Measurements from ENCODE around the gene PHAF1. TPM values are rescaled to one million over a fixed set of nuclear protein-coding genes. Genes with fewer than 3 reads are reported as not detected.

The PHAF1 gene
- total RNA-seq, 5 donors from 2014 or later (not counting 1 experiment from before 2014, with no cell fraction given) = 19.4 to 23.0 (median 20.1) TPM

DNA sequence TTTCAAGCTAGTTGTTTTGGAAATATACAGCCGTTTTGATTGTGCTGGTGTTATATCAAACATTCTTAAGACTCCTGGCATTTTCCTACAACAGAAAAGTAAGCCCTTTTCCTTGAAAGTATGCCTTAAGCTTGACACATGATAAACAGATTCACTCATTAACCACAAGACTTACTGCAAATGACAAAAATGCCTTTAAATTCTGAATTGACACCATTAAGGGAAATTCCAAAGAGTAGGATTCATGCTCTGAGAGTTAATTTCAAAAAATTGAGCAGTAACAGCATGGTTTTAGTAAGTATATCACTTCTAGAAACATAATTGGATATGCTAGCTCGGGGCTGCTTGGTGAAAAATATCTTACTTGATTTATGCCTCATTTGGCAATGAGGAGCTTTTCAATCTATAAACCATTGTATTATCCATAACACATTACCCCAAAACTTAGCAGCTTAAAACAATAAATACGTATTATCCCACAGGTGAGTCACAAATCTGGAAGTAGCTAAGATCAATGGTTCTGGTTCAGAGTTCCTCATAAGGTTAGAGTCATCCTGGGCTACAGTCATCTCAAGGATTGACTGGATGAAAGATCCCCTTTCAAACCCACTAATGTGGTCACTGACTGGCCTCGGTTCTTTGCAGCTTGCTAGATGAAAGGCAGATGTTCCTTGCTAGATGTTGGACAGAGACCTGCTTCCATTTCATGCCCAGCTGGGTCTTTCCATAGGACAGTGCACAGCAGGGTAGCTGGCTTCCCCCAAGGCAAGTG is 8.2 kb upstream of the PHAF1 start:
- no peaks in the 10 kb centered on the region for H3K27me3 ChIP-seq (replicated peaks in 1 of 2; ENCODE audit: control insufficient read depth in 2 of 2, extremely low read depth in 1 of 2, insufficient read depth in 2 of 2, low read length in 1 of 2)
- DNase-seq (no peak), ATAC-seq (replicated peaks in 1 of 4) (no peak)
- H3K27ac ChIP-seq (ENCODE audit: low read length) = no peak overlapping the region
- H3K27me3 Mint-ChIP-seq = no peaks in the 10 kb centered on the region
- peaks cover 5% of the 10 kb centered on the region for H3K36me3 Mint-ChIP-seq
- peaks cover 0 to 4% of the 10 kb centered on the region in 2 donors for H3K36me3 ChIP-seq (ENCODE audit: control insufficient read depth in 2 of 2, extremely low read depth in 1 of 2, insufficient read depth in 1 of 2, low read length in 1 of 2)
- no peaks in the 10 kb centered on the region for H3K4me1 ChIP-seq (ENCODE audit: control insufficient read depth in 1 of 2, extremely low read depth in 1 of 2, insufficient read depth in 2 of 2, low read length in 2 of 2)
- H3K9me3 ChIP-seq = no peaks in the 10 kb centered on the region
- no peak overlapping the region for H3K4me3 ChIP-seq (ENCODE audit: control insufficient read depth in 1 of 2, extremely low read depth in 1 of 2, low read length in 1 of 2)
- 60% methylated on average over 1 of the region's 4 CpGs for WGBS (ENCODE audit: insufficient coverage)
- peaks cover 0 to 2% (median 0%) of the 10 kb centered on the region in 3 donors for H3K4me1 Mint-ChIP-seq
- H3K4me3 Mint-ChIP-seq = no peak overlapping the region
- ChIA-PET POLR2A (interaction anchor here in 1 of 2 donors (0.6 kb wide), 1 partner anchor 981 kb away, joined by 3 read pairs; no protein-coding TSS in a partner anchor), CTCF (interaction anchor here (0.6 to 3.5 kb wide), 8 partner anchors 14 to 688 kb away, joined by 3 to 12 read pairs (median 4); no protein-coding TSS in a partner anchor)
- no peak overlapping the region for H3K27ac Mint-ChIP-seq
- no peaks in the 10 kb centered on the region for H3K9me3 Mint-ChIP-seq

DNA sequence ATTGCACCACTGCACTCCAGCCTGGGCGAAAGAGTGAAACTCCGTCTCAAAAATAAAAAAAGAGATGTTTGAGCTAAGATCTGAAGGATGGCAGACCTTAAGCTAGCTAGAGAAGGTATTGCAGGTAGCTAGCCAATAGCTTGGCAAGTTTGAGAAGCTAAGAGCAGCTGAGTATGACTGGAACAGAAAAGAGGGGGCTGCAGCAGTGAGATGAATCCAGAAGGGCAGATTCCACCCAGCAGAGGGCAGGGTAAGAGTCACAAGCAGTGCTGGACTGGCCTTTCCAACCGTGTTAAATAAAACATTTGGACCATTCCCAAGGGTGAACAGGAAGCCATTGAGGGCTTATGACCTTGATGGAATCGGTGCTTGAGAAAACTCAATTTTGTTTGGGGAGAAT is 5.7 kb upstream of the PHAF1 start:
- peak in 1 of 4 experiments; percentile 43 for ATAC-seq (replicated peaks in 1 of 4)
- 100% methylated on average over 2 of the region's 4 CpGs for WGBS (ENCODE audit: insufficient coverage)
- H3K27me3 ChIP-seq (replicated peaks in 1 of 2; ENCODE audit: control insufficient read depth in 2 of 2, extremely low read depth in 1 of 2, insufficient read depth in 2 of 2, low read length in 1 of 2) = peaks cover 0 to under 1% of the 10 kb centered on the region in 2 experiments
- peak in 1 of 35 experiments; percentile 16 for DNase-seq
- Mint-ChIP-seq H3K4me3 (no peak overlapping the region), H3K4me1 (peaks cover 0 to 2% (median 0%) of the 10 kb centered on the region in 3 donors), H3K36me3 (peaks cover 5% of the 10 kb centered on the region), H3K27ac (peak overlapping the region in 1 of 2 donors; percentile 59), H3K27me3 (no peaks in the 10 kb centered on the region), H3K9me3 (no peaks in the 10 kb centered on the region)
- ChIA-PET POLR2A (interaction anchor here in 1 of 2 donors (0.6 kb wide), 1 partner anchor 49 kb away, joined by 5 read pairs; no protein-coding TSS in a partner anchor), CTCF (interaction anchor here (0.6 to 2.0 kb wide), 4 partner anchors 51 to 1603 kb away, joined by 3 to 8 read pairs (median 6); no protein-coding TSS in a partner anchor)
- no peaks in the 10 kb centered on the region for H3K9me3 ChIP-seq
- H3K4me1 ChIP-seq (ENCODE audit: control insufficient read depth in 1 of 2, extremely low read depth in 1 of 2, insufficient read depth in 2 of 2, low read length in 2 of 2) = peaks cover 0 to 2% of the 10 kb centered on the region in 2 experiments
- no peak overlapping the region for H3K27ac ChIP-seq (ENCODE audit: low read length)
- no peak overlapping the region for H3K4me3 ChIP-seq (ENCODE audit: control insufficient read depth in 1 of 2, extremely low read depth in 1 of 2, low read length in 1 of 2)
- peaks cover 0 to 4% of the 10 kb centered on the region in 2 donors for H3K36me3 ChIP-seq (ENCODE audit: control insufficient read depth in 2 of 2, extremely low read depth in 1 of 2, insufficient read depth in 1 of 2, low read length in 1 of 2)

DNA sequence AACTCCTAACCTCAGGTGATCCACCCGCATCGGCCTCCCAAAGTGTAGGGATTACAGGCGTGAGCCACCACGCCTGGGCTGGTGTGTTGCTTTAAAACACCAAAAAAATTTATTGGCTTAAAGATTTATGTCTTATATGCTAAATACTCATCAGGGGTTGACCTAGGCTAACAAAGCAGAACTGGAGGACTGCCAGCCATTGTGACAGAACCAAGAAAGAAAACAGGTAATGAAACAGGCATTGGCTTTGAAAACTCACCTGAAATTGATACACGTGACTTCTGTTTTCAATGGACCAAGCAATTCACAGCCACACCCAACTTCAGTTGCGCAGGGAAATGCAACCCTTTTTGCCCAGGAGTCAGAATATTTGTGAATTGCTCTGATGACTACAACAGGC is 4.9 kb upstream of the PHAF1 start:
- no peaks in the 10 kb centered on the region for H3K27me3 Mint-ChIP-seq
- DNase-seq = no peak
- POLR2A ChIA-PET = no interaction called here

DNA sequence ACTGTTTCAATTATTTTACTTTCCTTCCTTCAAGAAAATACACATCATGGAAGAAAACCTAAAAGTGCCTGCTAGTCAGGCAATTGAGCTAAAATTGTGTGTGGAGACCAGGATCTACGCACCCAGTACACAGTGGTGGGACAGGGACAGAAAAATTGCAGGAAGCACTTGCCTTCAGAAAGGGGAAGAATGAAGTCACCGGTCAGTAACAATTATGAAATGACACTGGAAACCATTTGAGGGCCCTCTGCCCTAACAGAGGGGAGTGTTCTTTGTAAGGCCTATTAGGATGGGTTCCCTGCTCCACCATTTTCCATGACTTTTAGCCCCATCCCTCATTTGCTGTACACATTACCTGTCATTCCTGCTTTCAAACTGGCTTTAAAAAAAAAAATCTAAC is 4.5 kb upstream of the PHAF1 start:
- Mint-ChIP-seq H3K27me3 (no peaks in the 10 kb centered on the region), H3K36me3 (peaks cover 5% of the 10 kb centered on the region), H3K4me3 (no peak overlapping the region), H3K4me1 (peaks cover 2 to 8% (median 5%) of the 10 kb centered on the region in 3 donors), H3K27ac (no peak overlapping the region), H3K9me3 (no peaks in the 10 kb centered on the region)
- Histone ChIP-seq H3K27me3 (replicated peaks in 1 of 2; ENCODE audit: control insufficient read depth in 2 of 2, extremely low read depth in 1 of 2, insufficient read depth in 2 of 2, low read length in 1 of 2) (peaks cover 0 to 3% of the 10 kb centered on the region in 2 experiments), H3K9me3 (no peaks in the 10 kb centered on the region), H3K4me3 (ENCODE audit: control insufficient read depth in 1 of 2, extremely low read depth in 1 of 2, low read length in 1 of 2) (no peak overlapping the region), H3K36me3 (ENCODE audit: control insufficient read depth in 2 of 2, extremely low read depth in 1 of 2, insufficient read depth in 1 of 2, low read length in 1 of 2) (peaks cover 0 to 4% of the 10 kb centered on the region in 2 donors), H3K4me1 (ENCODE audit: control insufficient read depth in 1 of 2, extremely low read depth in 1 of 2, insufficient read depth in 2 of 2, low read length in 2 of 2) (peaks cover 5 to 11% of the 10 kb centered on the region in 2 experiments), H3K27ac (ENCODE audit: low read length) (no peak overlapping the region)
- ATAC-seq (replicated peaks in 1 of 4) = no peak
- 90% methylated on average over 2 of the region's 2 CpGs for WGBS (ENCODE audit: insufficient coverage)
- ChIA-PET CTCF (no interaction called here), POLR2A (no interaction called here)
- no peak for DNase-seq

More for the DNA sequence above, 4.9 kb upstream of the PHAF1 start:
- ATAC-seq (replicated peaks in 1 of 4) = no peak
- Mint-ChIP-seq H3K9me3 (no peaks in the 10 kb centered on the region), H3K27ac (no peak overlapping the region), H3K4me3 (no peak overlapping the region), H3K4me1 (peaks cover 0 to 7% (median 5%) of the 10 kb centered on the region in 3 donors), H3K36me3 (peaks cover 5% of the 10 kb centered on the region)
- H3K4me1 ChIP-seq (ENCODE audit: control insufficient read depth in 1 of 2, extremely low read depth in 1 of 2, insufficient read depth in 2 of 2, low read length in 2 of 2) = peaks cover 4 to 8% of the 10 kb centered on the region in 2 experiments
- CTCF ChIA-PET = no interaction called here
- no peak overlapping the region for H3K4me3 ChIP-seq (ENCODE audit: control insufficient read depth in 1 of 2, extremely low read depth in 1 of 2, low read length in 1 of 2)
- no peak overlapping the region for H3K27ac ChIP-seq (ENCODE audit: low read length)
- 71% methylated on average over 1 of the region's 6 CpGs for WGBS (ENCODE audit: insufficient coverage)
- peaks cover 0 to 3% of the 10 kb centered on the region in 2 experiments for H3K27me3 ChIP-seq (replicated peaks in 1 of 2; ENCODE audit: control insufficient read depth in 2 of 2, extremely low read depth in 1 of 2, insufficient read depth in 2 of 2, low read length in 1 of 2)
- H3K36me3 ChIP-seq (ENCODE audit: control insufficient read depth in 2 of 2, extremely low read depth in 1 of 2, insufficient read depth in 1 of 2, low read length in 1 of 2) = peaks cover 0 to 4% of the 10 kb centered on the region in 2 donors
- no peaks in the 10 kb centered on the region for H3K9me3 ChIP-seq

DNA sequence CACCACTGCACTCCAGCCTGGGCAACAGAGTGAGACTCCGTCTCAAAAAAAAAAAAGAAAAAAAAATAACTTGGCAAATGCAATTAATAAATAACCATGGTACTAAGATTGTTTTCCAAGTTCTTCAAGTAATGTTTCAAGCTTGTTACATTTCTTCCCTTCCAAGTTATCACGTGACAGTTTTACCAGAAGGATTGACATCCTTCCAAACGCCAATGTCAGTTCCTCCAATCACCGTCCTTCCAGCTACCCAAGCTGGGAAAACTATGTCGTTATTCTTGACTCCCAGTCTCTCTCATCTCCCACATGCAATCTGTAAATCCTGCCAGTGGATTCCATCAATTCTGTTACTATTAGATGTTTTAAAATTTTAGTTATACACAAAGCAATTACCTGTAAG is 3.9 kb upstream of the PHAF1 start:
- Histone ChIP-seq H3K27me3 (replicated peaks in 1 of 2; ENCODE audit: control insufficient read depth in 2 of 2, extremely low read depth in 1 of 2, insufficient read depth in 2 of 2, low read length in 1 of 2) (peaks cover 0 to 3% of the 10 kb centered on the region in 2 experiments), H3K27ac (ENCODE audit: low read length) (no peak overlapping the region), H3K9me3 (no peaks in the 10 kb centered on the region), H3K36me3 (ENCODE audit: control insufficient read depth in 2 of 2, extremely low read depth in 1 of 2, insufficient read depth in 1 of 2, low read length in 1 of 2) (peaks cover 0 to under 1% of the 10 kb centered on the region in 2 donors), H3K4me3 (ENCODE audit: control insufficient read depth in 1 of 2, extremely low read depth in 1 of 2, low read length in 1 of 2) (no peak overlapping the region), H3K4me1 (ENCODE audit: control insufficient read depth in 1 of 2, extremely low read depth in 1 of 2, insufficient read depth in 2 of 2, low read length in 2 of 2) (peaks cover 10 to 17% of the 10 kb centered on the region in 2 experiments)
- ChIA-PET CTCF (interaction anchor here in 1 of 2 donors (0.6 kb wide), 1 partner anchor 52 kb away, joined by 4 read pairs; no protein-coding TSS in a partner anchor), POLR2A (interaction anchor here in 1 of 2 donors (0.7 kb wide), 1 partner anchor 92 kb away, joined by 5 read pairs; no protein-coding TSS in a partner anchor)
- DNase-seq = no peak
- Mint-ChIP-seq H3K36me3 (peaks cover 5% of the 10 kb centered on the region), H3K4me1 (peaks cover 9 to 15% (median 10%) of the 10 kb centered on the region in 3 donors), H3K27ac (no peak overlapping the region), H3K9me3 (no peaks in the 10 kb centered on the region), H3K4me3 (no peak overlapping the region), H3K27me3 (no peaks in the 10 kb centered on the region)
- ATAC-seq (replicated peaks in 1 of 4) = no peak
- 90% methylated on average over 3 of the region's 5 CpGs for WGBS (ENCODE audit: insufficient coverage)

DNA sequence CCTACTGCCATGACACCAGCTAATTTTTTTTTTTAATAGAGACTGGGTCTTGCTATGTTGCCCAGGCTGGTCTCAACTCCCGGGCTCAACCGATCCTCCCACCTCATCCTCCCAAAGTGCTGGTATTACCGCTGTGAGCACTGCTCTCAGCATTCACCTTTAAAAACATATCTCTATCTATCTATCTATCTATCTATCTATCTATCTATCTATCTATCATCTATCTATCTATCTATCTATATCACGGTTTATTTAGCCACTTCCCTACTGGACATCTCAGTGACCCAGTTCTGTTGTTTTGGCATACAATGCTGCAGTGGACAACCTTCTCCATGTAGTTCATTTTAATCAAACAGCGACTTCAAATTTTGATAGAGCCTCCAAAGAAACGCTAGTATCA is 1.3 kb upstream of the PHAF1 start:
- no peak overlapping the region for H3K27ac Mint-ChIP-seq
- WGBS (ENCODE audit: insufficient coverage) = 93% methylated on average over 3 of the region's 6 CpGs
- ChIA-PET CTCF (no interaction called here), POLR2A (interaction anchor here (0.5 to 0.7 kb wide), 2 partner anchors 75 to 414 kb away, joined by 3 to 9 read pairs; no protein-coding TSS in a partner anchor)
- Histone ChIP-seq H3K4me1 (ENCODE audit: control insufficient read depth in 1 of 2, extremely low read depth in 1 of 2, insufficient read depth in 2 of 2, low read length in 2 of 2) (peaks cover 10 to 24% of the 10 kb centered on the region in 2 experiments), H3K27ac (ENCODE audit: low read length) (no peak overlapping the region), H3K4me3 (ENCODE audit: control insufficient read depth in 1 of 2, extremely low read depth in 1 of 2, low read length in 1 of 2) (no peak overlapping the region), H3K36me3 (ENCODE audit: control insufficient read depth in 2 of 2, extremely low read depth in 1 of 2, insufficient read depth in 1 of 2, low read length in 1 of 2) (no peaks in the 10 kb centered on the region), H3K9me3 (no peaks in the 10 kb centered on the region), H3K27me3 (replicated peaks in 1 of 2; ENCODE audit: control insufficient read depth in 2 of 2, extremely low read depth in 1 of 2, insufficient read depth in 2 of 2, low read length in 1 of 2) (peaks cover 0 to 3% of the 10 kb centered on the region in 2 experiments)
- H3K4me1 Mint-ChIP-seq = peaks cover 24 to 36% (median 28%) of the 10 kb centered on the region in 3 donors
- no peaks in the 10 kb centered on the region for H3K27me3 Mint-ChIP-seq
- ATAC-seq (replicated peaks in 1 of 4) = no peak
- H3K4me3 Mint-ChIP-seq = no peak overlapping the region
- no peaks in the 10 kb centered on the region for H3K9me3 Mint-ChIP-seq
- no peaks in the 10 kb centered on the region for H3K36me3 Mint-ChIP-seq
- no peak for DNase-seq
